Dendritic cell treated with granulocyte-macrophage colony-stimulating factor and Interleukin-4, amounts not matched to agents 40 ng/mL and 50 ng/mL, for 4 days (primary cell): ENCODE data around the gene DEPDC5.

Experiments used
- H3K27ac Mint-ChIP-seq: one replicate; pipeline ENCODE4 v1.8.0; 2022; ENCODE audit warnings: mild to moderate bottlenecking, mixed read lengths
- H3K27me3 Mint-ChIP-seq: one replicate; pipeline ENCODE4 v1.8.0; 2022; ENCODE audit warnings: mild to moderate bottlenecking, mixed read lengths
- H3K36me3 Mint-ChIP-seq: one replicate; pipeline ENCODE4 v1.8.0; 2022; ENCODE audit warnings: low read depth, mixed read lengths
- H3K4me1 Mint-ChIP-seq: one replicate; pipeline ENCODE4 v1.8.0; 2022; ENCODE audit warnings: low read depth, mixed read lengths
- H3K4me3 Mint-ChIP-seq: one replicate; pipeline ENCODE4 v1.8.0; 2022; ENCODE audit warnings: mild to moderate bottlenecking, moderate library complexity, mixed read lengths
- H3K9me3 Mint-ChIP-seq: one replicate; pipeline ENCODE4 v1.8.0; 2022; ENCODE audit warnings: mixed read lengths
- intact Hi-C: fragments of 100-400 bp; cut with micrococcal nuclease; formaldehyde crosslinking; loops from one replicate; pipeline ENCODE4 v1.15.0; 2022

The DEPDC5 gene

DNA sequence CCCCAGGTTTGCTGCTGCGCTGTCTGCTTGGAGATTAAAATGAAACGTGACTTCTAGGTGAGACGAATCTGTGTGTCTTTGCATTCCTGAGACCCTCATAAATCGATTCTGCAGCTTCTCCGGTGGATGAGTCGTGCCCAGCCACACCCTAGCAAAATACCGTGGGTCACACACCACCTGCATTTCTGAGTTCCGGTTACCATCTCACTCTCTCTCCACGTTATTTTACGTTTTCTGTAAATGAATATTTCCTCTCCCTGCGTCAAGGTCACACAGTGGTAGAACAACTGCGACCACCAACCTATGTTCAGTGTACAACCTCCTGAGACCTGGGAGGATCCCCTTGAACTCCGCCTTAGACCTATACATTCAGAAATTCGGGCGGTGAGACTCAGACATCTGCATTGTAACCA, 191.6 kb downstream of the DEPDC5 start:
- Mint-ChIP-seq H3K27ac (no peak overlapping the region), H3K36me3 (peaks cover 31% of the 10 kb centered on the region), H3K27me3 (no peaks in the 10 kb centered on the region), H3K9me3 (no peaks in the 10 kb centered on the region), H3K4me3 (no peak overlapping the region), H3K4me1 (peaks cover 44% of the 10 kb centered on the region)
- intact Hi-C loops, result loop anchor here (5.0 kb wide), 4 partner anchors 43 to 278 kb away; no protein-coding TSS in a partner anchor

DNA sequence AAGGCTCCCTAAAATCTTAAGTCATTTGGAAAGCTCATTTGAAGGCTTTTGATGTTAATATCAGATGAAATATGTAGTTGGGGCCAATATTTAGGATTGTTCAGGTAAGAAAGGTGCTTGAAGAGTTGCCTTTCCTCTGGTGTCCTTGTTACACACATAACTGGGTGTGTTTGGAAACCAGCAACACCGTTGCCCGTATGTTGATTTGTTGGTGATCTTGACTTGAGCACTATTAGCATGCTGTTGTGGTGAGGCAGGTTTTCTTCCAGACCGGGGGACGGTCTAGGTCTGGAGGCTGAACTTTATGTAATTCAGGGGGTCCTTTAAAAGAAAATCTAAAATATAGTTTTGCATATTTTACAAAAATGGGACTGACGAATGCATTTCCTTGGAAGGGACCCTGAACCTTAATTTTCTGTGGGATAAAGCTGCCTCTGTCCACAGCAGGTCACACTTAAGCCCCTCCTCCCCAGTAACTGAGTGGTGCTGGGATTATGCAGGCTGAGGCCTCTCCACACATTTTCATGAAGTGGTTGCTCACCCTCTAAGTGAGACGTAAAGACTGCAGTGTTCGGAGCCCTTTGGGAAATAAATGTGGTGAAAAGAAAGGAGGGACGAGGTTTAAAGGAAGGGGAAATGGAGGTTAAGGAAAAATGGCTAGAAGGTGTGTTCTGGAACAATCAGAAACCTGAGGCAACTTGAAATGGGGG, 192.3 kb downstream of the DEPDC5 start:
- no peaks in the 10 kb centered on the region for H3K27me3 Mint-ChIP-seq
- H3K9me3 Mint-ChIP-seq, result no peaks in the 10 kb centered on the region
- H3K4me1 Mint-ChIP-seq, result peaks cover 51% of the 10 kb centered on the region
- H3K4me3 Mint-ChIP-seq, result no peak overlapping the region
- H3K36me3 Mint-ChIP-seq, result peaks cover 38% of the 10 kb centered on the region
- intact Hi-C loops, result loop anchor here (5.0 kb wide), 4 partner anchors 44 to 279 kb away; no protein-coding TSS in a partner anchor
- H3K27ac Mint-ChIP-seq, result no peak overlapping the region

DNA sequence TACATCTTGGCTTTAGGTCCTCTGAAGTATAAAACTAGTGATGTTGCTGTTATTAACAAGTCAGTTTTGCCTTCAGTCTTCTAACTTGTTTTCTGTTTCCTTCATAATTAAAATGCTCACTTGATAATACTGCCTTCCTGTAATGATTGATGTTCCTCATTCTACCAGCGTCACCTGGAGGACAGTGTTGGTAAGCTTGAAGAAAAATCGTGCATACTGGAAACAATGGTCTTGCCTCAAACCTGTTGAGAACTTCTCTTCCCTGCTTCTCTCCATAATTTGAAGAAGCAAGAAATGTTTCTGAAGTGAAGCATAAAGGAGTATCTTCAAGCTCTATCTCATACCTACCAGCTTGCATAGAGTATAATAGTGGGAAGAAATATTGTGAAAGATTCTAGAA, 193.5 kb downstream of the DEPDC5 start:
- Mint-ChIP-seq H3K4me1 (peaks cover 56% of the 10 kb centered on the region), H3K9me3 (no peaks in the 10 kb centered on the region), H3K36me3 (peaks cover 48% of the 10 kb centered on the region), H3K4me3 (no peak overlapping the region), H3K27me3 (no peaks in the 10 kb centered on the region), H3K27ac (peak overlapping the region; percentile 51)
- intact Hi-C loops, result loop anchor here (5.0 kb wide), 4 partner anchors 45 to 280 kb away; no protein-coding TSS in a partner anchor

DNA sequence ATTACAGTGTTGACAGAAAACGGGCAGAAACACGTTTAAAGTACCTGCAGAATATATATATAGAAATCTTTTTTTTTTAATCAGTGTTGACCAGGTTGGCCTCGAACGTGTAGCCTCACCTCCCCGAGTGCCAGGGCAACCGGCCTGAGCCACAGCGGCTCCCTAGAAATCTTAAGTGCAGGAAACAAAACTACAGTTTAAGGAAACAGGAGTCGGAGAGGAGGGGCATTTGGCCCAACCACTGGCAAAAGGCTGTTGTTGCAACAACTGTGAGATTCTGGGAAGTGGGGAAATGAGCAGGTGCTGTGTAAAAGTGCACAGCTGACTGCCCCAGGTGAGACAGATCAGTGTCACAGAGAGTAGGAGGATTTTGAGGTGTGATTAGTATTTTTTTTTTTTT, 194.2 kb downstream of the DEPDC5 start:
- Mint-ChIP-seq H3K9me3 (no peaks in the 10 kb centered on the region), H3K4me3 (no peak overlapping the region), H3K36me3 (peaks cover 48% of the 10 kb centered on the region), H3K27me3 (no peaks in the 10 kb centered on the region), H3K27ac (peak overlapping the region; percentile 52), H3K4me1 (peaks cover 50% of the 10 kb centered on the region)
- intact Hi-C loops, result loop anchor here (5.0 kb wide), 4 partner anchors 46 to 281 kb away; no protein-coding TSS in a partner anchor

DNA sequence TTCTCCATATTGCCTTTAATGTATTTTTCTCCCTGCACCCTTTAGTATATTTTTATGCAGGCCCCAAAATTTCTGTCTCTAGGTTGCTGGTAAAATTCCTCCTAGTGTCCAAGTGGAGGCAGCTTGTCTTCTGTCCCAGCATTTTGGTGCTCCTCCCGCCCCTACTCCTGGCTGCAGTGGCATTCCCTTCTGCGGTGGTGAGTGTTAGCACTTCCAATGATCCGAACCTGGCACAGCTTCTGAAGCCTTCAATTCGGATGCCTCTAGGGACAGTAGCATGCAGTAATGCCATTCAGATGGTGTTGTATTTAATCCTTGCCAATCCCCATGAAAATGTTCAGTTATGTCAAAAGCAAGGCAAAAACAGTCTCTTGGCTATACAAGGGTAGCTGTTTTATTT, 196.4 kb downstream of the DEPDC5 start:
- Mint-ChIP-seq H3K4me1 (peaks cover 63% of the 10 kb centered on the region), H3K27me3 (no peaks in the 10 kb centered on the region), H3K9me3 (no peaks in the 10 kb centered on the region), H3K27ac (peak overlapping the region; percentile 35), H3K36me3 (peaks cover 65% of the 10 kb centered on the region), H3K4me3 (no peak overlapping the region)
- intact Hi-C loops, result no loop called here

DNA sequence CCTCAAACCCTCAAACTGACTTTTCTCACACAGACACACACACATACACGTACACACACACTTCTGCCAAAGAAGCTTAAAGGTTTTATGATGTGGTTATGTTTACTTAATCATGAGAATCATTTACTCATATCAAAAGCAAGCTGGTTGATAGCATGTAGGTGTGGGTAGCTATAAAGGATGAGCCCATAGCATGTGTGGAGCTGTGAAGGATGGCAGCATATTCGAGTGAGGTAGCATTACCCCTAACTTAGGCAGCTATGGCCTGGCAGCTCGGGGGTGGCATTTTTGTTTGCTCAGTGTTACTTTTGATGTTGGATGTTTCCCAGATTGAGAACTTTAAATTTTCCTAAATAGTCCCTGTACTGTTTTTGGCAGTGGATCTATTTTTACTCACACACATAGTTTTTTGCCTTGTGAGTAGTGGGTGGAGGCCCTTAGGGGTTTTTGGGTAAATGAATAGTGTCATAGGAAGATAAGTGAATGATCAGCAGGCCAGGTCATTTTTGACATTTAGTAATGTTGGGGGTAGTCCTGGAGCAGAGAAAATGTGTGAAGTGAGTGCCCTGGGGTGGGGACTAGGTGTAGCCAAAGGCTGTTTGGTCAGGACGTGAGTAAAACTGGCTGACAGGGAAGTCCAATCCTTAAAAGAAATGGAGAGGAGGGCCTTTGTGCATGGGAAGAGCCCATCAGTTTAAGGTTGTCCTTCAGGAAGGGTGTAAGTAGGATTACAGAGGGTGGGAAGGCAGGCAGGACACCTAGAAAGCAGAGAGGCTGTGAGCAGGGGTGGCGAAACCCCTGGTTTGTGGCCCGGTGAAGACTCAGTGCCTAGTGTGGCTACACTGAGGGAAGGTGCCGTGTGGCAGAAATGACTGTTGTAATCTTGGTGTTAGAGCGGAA, 197.6 kb downstream of the DEPDC5 start:
- peaks cover 63% of the 10 kb centered on the region for H3K4me1 Mint-ChIP-seq
- H3K4me3 Mint-ChIP-seq, result no peak overlapping the region

DNA sequence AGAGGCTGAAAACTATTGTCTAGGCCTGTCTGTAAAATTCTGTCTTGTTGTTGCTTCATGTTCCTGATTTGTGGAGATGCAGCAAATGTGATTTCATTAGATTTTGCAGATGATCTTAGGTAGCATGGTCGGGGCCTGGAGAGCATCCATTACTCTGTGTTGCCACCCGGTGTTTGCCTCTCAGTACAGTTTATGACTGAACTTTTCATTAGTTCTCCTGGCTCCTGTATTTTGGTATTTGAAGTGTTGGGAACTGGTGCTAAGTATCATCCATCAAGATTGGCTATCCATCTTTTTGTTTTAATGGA, 198.2 kb downstream of the DEPDC5 start:
- H3K27ac Mint-ChIP-seq, result peak overlapping the region; percentile 65
- intact Hi-C loops, result no loop called here
- H3K36me3 Mint-ChIP-seq, result peaks cover 84% of the 10 kb centered on the region
- H3K9me3 Mint-ChIP-seq, result no peaks in the 10 kb centered on the region
- peaks cover 61% of the 10 kb centered on the region for H3K4me1 Mint-ChIP-seq
- H3K27me3 Mint-ChIP-seq, result no peaks in the 10 kb centered on the region
- H3K4me3 Mint-ChIP-seq, result no peak overlapping the region

More for the DNA sequence above, 197.6 kb downstream of the DEPDC5 start:
- intact Hi-C loops, result no loop called here
- Mint-ChIP-seq H3K36me3 (peaks cover 78% of the 10 kb centered on the region), H3K27ac (peak overlapping the region; percentile 65), H3K27me3 (no peaks in the 10 kb centered on the region), H3K9me3 (no peaks in the 10 kb centered on the region)

DNA sequence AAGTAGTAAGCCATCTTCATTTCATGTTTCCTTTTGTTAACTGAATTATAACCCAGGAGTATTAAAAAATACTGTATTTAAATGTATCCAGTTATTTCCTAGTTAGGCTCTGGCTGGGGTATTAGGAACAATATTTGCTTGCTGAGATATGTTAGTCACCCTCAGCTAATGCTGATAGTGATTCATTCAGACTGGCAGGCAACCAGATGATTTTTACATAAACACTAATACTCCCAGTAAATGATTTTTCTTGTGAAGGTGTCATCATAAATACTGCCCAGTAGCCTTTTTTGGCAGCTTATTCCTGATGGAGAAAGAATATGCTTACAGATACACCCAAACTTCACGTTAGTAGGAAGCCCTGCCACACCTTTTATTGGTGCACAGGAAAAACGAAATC, 198.7 kb downstream of the DEPDC5 start:
- Mint-ChIP-seq H3K4me1 (peaks cover 57% of the 10 kb centered on the region), H3K9me3 (no peaks in the 10 kb centered on the region), H3K36me3 (peaks cover 84% of the 10 kb centered on the region), H3K27ac (no peak overlapping the region), H3K4me3 (no peak overlapping the region), H3K27me3 (no peaks in the 10 kb centered on the region)
- intact Hi-C loops, result no loop called here

DNA sequence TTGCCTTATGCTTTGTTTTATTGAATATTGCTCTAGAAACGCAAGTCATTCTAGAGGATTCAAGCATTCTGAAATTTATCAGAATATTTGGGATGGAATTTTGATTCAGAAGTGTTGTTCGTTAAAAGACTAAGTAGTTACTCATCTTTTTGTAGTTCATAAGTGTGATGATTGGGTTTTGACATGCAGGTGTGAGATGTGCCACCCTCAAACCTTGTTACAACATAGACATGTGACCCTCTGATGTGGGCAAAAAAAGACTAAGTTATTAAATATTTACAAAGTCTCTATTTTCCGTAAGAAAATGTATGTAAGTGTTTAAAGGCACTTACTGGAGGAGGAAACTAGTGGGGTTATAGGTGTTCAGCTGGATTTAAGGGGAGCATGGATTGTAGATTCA, 199.4 kb downstream of the DEPDC5 start:
- H3K4me3 Mint-ChIP-seq, result no peak overlapping the region
- no peaks in the 10 kb centered on the region for H3K27me3 Mint-ChIP-seq
- peaks cover 84% of the 10 kb centered on the region for H3K36me3 Mint-ChIP-seq
- H3K9me3 Mint-ChIP-seq, result no peaks in the 10 kb centered on the region
- H3K4me1 Mint-ChIP-seq, result peaks cover 50% of the 10 kb centered on the region
- H3K27ac Mint-ChIP-seq, result peak overlapping the region; percentile 31
- intact Hi-C loops, result no loop called here

DNA sequence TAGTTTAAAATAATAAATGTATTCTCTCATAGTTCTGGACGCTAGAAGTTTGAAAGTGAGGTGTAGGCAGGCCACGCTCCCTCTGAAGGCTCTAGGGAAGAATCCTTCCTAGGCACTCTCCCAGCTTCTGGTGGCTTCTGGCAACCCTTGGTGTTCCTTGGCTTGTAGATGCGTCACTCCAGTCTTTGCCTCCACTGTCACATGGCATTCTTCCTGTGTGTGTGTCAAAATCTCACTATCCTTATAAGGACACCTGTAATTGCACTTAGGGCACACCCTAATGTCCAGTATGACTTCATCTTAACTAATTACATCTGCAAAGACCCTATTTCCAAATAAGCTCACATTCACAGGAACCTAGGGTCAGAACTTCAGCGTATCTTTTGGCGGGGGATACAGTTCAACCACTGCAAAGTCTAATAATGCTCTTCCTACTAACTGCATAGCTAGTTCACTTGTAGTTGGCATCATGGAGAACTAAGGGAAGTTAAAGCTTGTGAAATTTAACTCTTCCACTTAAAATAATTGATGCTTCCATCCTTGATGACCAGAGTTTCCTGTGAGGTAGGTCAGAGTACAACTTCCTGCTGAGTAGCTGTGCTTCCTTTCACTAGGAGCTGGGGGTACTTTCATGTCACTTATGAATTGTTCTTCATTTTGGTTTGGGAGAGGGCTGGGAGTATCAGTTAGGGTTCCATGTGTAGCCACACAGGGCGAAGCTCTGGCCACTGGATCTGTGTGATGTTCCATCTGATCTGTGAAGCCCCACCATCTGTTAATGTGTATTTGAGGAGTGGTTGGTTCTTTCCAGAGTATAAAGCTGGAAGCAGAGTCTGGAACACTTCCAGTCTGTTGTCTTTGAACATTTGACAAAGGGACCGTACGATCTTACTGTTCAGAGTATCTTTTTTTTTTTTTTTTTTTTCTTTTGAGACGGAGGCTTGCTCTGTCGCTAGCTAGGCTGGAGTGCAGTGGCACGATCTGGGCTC, 201.0 kb downstream of the DEPDC5 start:
- peak overlapping the region; percentile 31 for H3K27ac Mint-ChIP-seq
- peaks cover 80% of the 10 kb centered on the region for H3K36me3 Mint-ChIP-seq
- H3K27me3 Mint-ChIP-seq, result no peaks in the 10 kb centered on the region
- H3K9me3 Mint-ChIP-seq, result no peaks in the 10 kb centered on the region
- H3K4me1 Mint-ChIP-seq, result peaks cover 47% of the 10 kb centered on the region
- intact Hi-C loops, result no loop called here
- no peak overlapping the region for H3K4me3 Mint-ChIP-seq

DNA sequence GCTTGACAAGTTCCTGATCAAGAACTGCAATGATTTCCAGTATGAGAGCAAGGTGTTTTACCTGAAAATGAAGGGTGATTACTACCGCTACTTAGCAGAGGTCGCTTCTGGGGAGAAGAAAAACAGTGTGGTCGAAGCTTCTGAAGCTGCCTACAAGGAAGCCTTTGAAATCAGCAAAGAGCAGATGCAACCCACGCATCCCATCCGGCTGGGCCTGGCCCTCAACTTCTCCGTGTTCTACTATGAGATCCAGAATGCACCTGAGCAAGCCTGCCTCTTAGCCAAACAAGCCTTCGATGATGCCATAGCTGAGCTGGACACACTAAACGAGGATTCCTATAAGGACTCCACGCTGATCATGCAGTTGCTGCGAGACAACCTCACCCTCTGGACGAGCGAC, 202.5 kb downstream of the DEPDC5 start:
- Mint-ChIP-seq H3K9me3 (no peaks in the 10 kb centered on the region), H3K4me1 (peaks cover 33% of the 10 kb centered on the region), H3K36me3 (peaks cover 66% of the 10 kb centered on the region), H3K27ac (no peak overlapping the region), H3K4me3 (no peak overlapping the region), H3K27me3 (no peaks in the 10 kb centered on the region)
- intact Hi-C loops, result no loop called here
